EL (cell line): ENCODE measurements around the gene TGM3.

Experiments
- DNase-seq: peaks from one replicate; pipeline ENCODE4 v3.0.0-alpha.2; 2016

TGM3 gene

GRCh38 chr20:2312876-2313275 lies 17.1 kb downstream of the TGM3 start:
- peak; percentile 54 for DNase-seq

- no peak for DNase-seq
These were observed 17.5 kb downstream of the TGM3 start for GRCh38 chr20:2313316-2313715.

GRCh38 chr20:2314759-2315439 lies 19.1 kb downstream of the TGM3 start:
- DNase-seq, result peak; percentile 98

GRCh38 chr20:2315440-2315778 lies 19.6 kb downstream of the TGM3 start:
- no peak for DNase-seq

GRCh38 chr20:2316847-2317495 lies 21.2 kb downstream of the TGM3 start:
- DNase-seq, result no peak

GRCh38 chr20:2320813-2321658 lies 25.2 kb downstream of the TGM3 start:
- no peak for DNase-seq

GRCh38 chr20:2323051-2323450 lies 27.2 kb downstream of the TGM3 start:
- DNase-seq, result no peak

- DNase-seq, result no peak
These were observed 30.2 kb downstream of the TGM3 start for GRCh38 chr20:2326046-2326445.

- no peak for DNase-seq
These were observed 32.1 kb downstream of the TGM3 start for GRCh38 chr20:2327620-2328555.

GRCh38 chr20:2329286-2329685 lies 33.5 kb downstream of the TGM3 start:
- DNase-seq, result no peak

- no peak for DNase-seq
These were observed 34.4 kb downstream of the TGM3 start for GRCh38 chr20:2330090-2330695.

GRCh38 chr20:2331106-2331505 lies 35.3 kb downstream of the TGM3 start:
- no peak for DNase-seq

- DNase-seq, result no peak
These were observed 36.2 kb downstream of the TGM3 start for GRCh38 chr20:2331901-2332565.

- DNase-seq, result no peak
These were observed 36.9 kb downstream of the TGM3 start for GRCh38 chr20:2332711-2333110.

GRCh38 chr20:2333821-2334220 lies 38.0 kb downstream of the TGM3 start:
- DNase-seq, result no peak

GRCh38 chr20:2335096-2335870 lies 39.5 kb downstream of the TGM3 start:
- DNase-seq, result no peak

GRCh38 chr20:2336471-2336870 lies 40.7 kb downstream of the TGM3 start:
- DNase-seq, result no peak

GRCh38 chr20:2337142-2337541 lies 41.3 kb downstream of the TGM3 start:
- no peak for DNase-seq

- DNase-seq, result no peak
These were observed 42.7 kb downstream of the TGM3 start for GRCh38 chr20:2338411-2339066.

- no peak for DNase-seq
These were observed 44.3 kb downstream of the TGM3 start for GRCh38 chr20:2340136-2340535.
